Upper lobe of left lung (tissue), 6 donors: ENCODE data around the gene PPP1R9B. TPM values are rescaled to one million over a fixed set of nuclear protein-coding genes. Genes with fewer than 3 reads are reported as not detected.

Experiments
- ATAC-seq, 2 donors: fragments of 200-7000 bp; cut with Tn5 transposase; one replicate each; pipeline ENCODE4 v1.9.1; 2022; ENCODE audit warnings: mild to moderate bottlenecking in 2 of 2, moderate library complexity in 2 of 2; ENCODE audit not compliant: low FRiP score in 2 of 2
- DNase-seq, 2 donors: peaks; one replicate each; pipeline ENCODE4 v3.0.0-alpha.2; 2019 to 2020
- H3K27ac ChIP-seq, 4 donors: fragments of 200-600 bp; sonication (generic); one replicate each; pipeline ENCODE4 v1.5.1; 2016 to 2019
- H3K27me3 ChIP-seq, 4 donors: fragments of 200-600 bp; sonication (generic); one replicate each; pipeline ENCODE4 v1.5.1; 2017 to 2019
- H3K36me3 ChIP-seq, 4 donors: fragments of 200-600 bp; sonication (generic); one replicate each; pipeline ENCODE4 v1.5.1; 2016 to 2019
- H3K4me1 ChIP-seq, 4 donors: fragments of 200-600 bp; sonication (generic); one replicate each; pipeline ENCODE4 v1.5.1; 2018 to 2019
- H3K4me3 ChIP-seq, 4 donors: fragments of 200-600 bp; sonication (generic); one replicate each; pipeline ENCODE4 v1.5.1; 2017 to 2019; ENCODE audit warnings: mild to moderate bottlenecking in 2 of 4, moderate library complexity in 1 of 4
- H3K9me3 ChIP-seq, 4 donors: fragments of 200-600 bp; sonication (generic); one replicate each; pipeline ENCODE4 v1.5.1; 2018 to 2019
- EP300 ChIP-seq, 4 donors: sonication (generic); formaldehyde crosslinking; IDR thresholded peaks; one replicate each; pipeline ENCODE4 v1.5.1; 2017; ENCODE audit warnings: antibody characterized with exemption in 4 of 4, control low read depth in 2 of 4
- POLR2A ChIP-seq, 4 donors: fragments of 450-650 bp; IDR thresholded peaks; one replicate each; pipeline ENCODE4 v1.5.1; 2016 to 2017; ENCODE audit warnings: antibody characterized with exemption in 4 of 4, mild to moderate bottlenecking in 2 of 4
- POLR2AphosphoS5 ChIP-seq, 2 donors: sonication (generic); formaldehyde crosslinking; IDR thresholded peaks; one replicate each; pipeline ENCODE4 v1.5.1; 2017; ENCODE audit warnings: antibody characterized with exemption in 2 of 2
- WGBS, 2 donors: methylation state at CpG; one replicate each; pipeline ENCODE4 v1.1.5; 2017 to 2018; 5-methylcytosine and 5-hydroxymethylcytosine counted together
- total RNA-seq, 6 donors: library from RNA; depleted of rRNA in 4 of 6; stranded (reverse); fragments of >200 nt in 4 of 6; gene quantifications; one replicate each; pipeline versions ENCODE4 v1.1.0 to v1.2.1, GENCODE V29; 2016 to 2021
- TF ChIP-seq, protein P1 (sequence below), 6 experiments: fragments of 450-650 bp in 4 of 6; fragments of 200-600 bp in 2 of 6; sonication (generic) in 2 of 6; IDR thresholded peaks; one replicate each; pipeline ENCODE4 v1.5.1; 2016 to 2019; ENCODE audit warnings: antibody characterized with exemption in 6 of 6
- donor health status: DM: no; HTN: no; CAD: no; lungs with moderate emphysema.
- donor health status: DM: no; HTN: yes; CAD: no; lungs with severe emphysema.

PPP1R9B gene
- total RNA-seq, 6 donors from 2014 or later = 37.5 to 121 (median 74.7) TPM

DNA sequence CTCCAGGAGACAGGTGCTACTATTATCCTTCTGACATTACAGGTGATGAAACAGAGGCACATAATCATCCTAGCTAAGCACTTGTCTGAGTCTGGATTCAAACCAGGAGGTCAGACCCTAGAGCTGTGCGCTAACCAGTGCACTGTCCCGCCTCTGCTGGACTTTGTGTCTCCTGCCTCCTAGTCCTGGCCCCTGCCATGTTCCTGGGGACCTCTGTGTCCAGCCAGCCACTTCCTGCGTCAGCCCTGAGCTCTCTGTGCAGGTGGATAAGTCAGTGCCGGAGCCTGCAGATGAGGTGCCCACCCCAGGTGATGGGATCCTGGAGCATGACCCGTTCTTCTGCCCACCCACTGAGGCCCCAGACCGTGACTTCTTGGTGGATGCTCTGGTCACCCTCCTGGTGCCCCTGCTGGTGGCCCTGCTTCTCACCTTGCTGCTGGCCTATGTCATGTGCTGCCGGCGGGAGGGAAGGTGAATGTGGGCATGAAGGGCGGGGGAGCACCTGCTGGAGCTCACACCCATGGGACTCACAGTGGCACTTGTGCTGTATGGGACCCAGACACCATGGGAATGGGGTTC lies 19.5 kb upstream of the PPP1R9B start:
- peaks cover 0 to 11% (median 0%) of the 10 kb centered on the region in 4 donors for H3K4me1 ChIP-seq
- no peak overlapping the region for H3K27ac ChIP-seq
- 80 to 96% methylated on average over 1 to 9 of the region's 9 CpGs for WGBS, 2 donors
- H3K27me3 ChIP-seq = no peaks in the 10 kb centered on the region
- H3K9me3 ChIP-seq = no peaks in the 10 kb centered on the region
- DNase-seq = no peak
- TF ChIP-seq POLR2A (IDR thresholded peaks at IDR 0.05) = no peak
- TF ChIP-seq POLR2AphosphoS5 (IDR thresholded peaks at IDR 0.05) = no peak
- TF ChIP-seq, protein P1, sequence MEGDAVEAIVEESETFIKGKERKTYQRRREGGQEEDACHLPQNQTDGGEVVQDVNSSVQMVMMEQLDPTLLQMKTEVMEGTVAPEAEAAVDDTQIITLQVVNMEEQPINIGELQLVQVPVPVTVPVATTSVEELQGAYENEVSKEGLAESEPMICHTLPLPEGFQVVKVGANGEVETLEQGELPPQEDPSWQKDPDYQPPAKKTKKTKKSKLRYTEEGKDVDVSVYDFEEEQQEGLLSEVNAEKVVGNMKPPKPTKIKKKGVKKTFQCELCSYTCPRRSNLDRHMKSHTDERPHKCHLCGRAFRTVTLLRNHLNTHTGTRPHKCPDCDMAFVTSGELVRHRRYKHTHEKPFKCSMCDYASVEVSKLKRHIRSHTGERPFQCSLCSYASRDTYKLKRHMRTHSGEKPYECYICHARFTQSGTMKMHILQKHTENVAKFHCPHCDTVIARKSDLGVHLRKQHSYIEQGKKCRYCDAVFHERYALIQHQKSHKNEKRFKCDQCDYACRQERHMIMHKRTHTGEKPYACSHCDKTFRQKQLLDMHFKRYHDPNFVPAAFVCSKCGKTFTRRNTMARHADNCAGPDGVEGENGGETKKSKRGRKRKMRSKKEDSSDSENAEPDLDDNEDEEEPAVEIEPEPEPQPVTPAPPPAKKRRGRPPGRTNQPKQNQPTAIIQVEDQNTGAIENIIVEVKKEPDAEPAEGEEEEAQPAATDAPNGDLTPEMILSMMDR (IDR thresholded peaks at IDR 0.05) = no peak
- TF ChIP-seq EP300 (IDR thresholded peaks at IDR 0.05) = no peak
- H3K36me3 ChIP-seq = no peaks in the 10 kb centered on the region
- H3K4me3 ChIP-seq = no peak overlapping the region
- no peak for ATAC-seq

DNA sequence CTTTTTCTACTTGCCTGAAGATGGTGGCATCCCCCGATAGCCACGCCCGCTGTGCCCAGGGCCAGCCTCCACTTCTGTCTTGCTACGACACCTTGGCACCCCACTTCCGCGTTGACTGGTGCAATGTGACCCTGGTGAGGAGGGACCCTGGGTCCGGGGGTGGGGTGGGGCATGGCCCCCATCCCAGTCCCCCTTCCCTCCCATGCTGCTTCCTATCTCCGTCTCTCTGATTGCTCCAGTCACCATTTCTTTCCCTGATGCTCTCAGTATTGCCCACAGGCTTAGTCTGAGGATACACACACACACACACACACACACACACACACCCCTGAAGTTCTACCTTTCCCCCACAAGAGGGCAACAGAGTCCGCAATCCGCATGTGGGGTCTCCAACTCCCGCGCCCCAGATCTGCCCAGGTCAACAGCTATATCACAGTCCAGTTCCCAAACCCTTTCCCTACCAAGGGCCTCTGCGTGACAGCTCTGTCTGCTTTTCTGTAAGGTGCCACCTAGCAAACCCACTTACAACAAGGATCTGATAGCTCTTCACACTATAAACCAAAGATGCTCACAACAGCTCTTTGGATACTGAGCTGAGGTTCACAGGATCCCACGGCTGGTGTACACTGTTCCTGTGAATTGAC lies 18.8 kb upstream of the PPP1R9B start:
- Histone ChIP-seq H3K36me3 (no peaks in the 10 kb centered on the region), H3K27me3 (no peaks in the 10 kb centered on the region), H3K9me3 (no peaks in the 10 kb centered on the region), H3K27ac (no peak overlapping the region), H3K4me3 (no peak overlapping the region), H3K4me1 (peaks cover 0 to 11% (median 0%) of the 10 kb centered on the region in 4 donors)
- WGBS, 2 donors = 30 to 36% methylated on average over 14 of the region's 14 CpGs
- TF ChIP-seq EP300 (IDR thresholded peaks at IDR 0.05) = no peak
- TF ChIP-seq POLR2AphosphoS5 (IDR thresholded peaks at IDR 0.05) = no peak
- TF ChIP-seq, protein P1 (IDR thresholded peaks at IDR 0.05) = peak; percentile 48 to 90 (median 80)
- TF ChIP-seq POLR2A (IDR thresholded peaks at IDR 0.05) = no peak
- ATAC-seq (peak; percentile 71 to 79), DNase-seq (no peak)

GRCh38 chr17:50168319-50168718 lies 17.8 kb upstream of the PPP1R9B start:
- DNase-seq = no peak
- H3K36me3 ChIP-seq = no peaks in the 10 kb centered on the region
- no peak for TF ChIP-seq POLR2AphosphoS5 (IDR thresholded peaks at IDR 0.05)
- TF ChIP-seq EP300 (IDR thresholded peaks at IDR 0.05) = no peak
- H3K27me3 ChIP-seq = no peaks in the 10 kb centered on the region
- H3K4me3 ChIP-seq = no peak overlapping the region
- 78 to 88% methylated on average over 9 to 13 of the region's 13 CpGs for WGBS, 2 donors
- peaks cover 0 to 3% (median 0%) of the 10 kb centered on the region in 4 donors for H3K4me1 ChIP-seq
- H3K9me3 ChIP-seq = no peaks in the 10 kb centered on the region
- H3K27ac ChIP-seq = no peak overlapping the region
- ATAC-seq = no peak

GRCh38 chr17:50167371-50167770 lies 16.9 kb upstream of the PPP1R9B start:
- WGBS, 2 donors = 87 to 88% methylated on average over 17 to 19 of the region's 19 CpGs
- no peak for TF ChIP-seq POLR2AphosphoS5 (IDR thresholded peaks at IDR 0.05)
- TF ChIP-seq, protein P1 (IDR thresholded peaks at IDR 0.05) = no peak
- no peak for TF ChIP-seq EP300 (IDR thresholded peaks at IDR 0.05)
- no peak for TF ChIP-seq POLR2A (IDR thresholded peaks at IDR 0.05)
- peaks cover 0 to 3% (median 0%) of the 10 kb centered on the region in 4 donors for H3K4me1 ChIP-seq
- H3K4me3 ChIP-seq = no peak overlapping the region
- DNase-seq (no peak), ATAC-seq (no peak)
- no peaks in the 10 kb centered on the region for H3K36me3 ChIP-seq
- no peaks in the 10 kb centered on the region for H3K27me3 ChIP-seq
- no peak overlapping the region for H3K27ac ChIP-seq
- H3K9me3 ChIP-seq = no peaks in the 10 kb centered on the region

- no peak for ATAC-seq
- no peak for DNase-seq
- WGBS, 2 donors = 65 to 81% methylated on average over 6 to 7 of the region's 7 CpGs
- Histone ChIP-seq H3K27me3 (no peaks in the 10 kb centered on the region), H3K9me3 (no peaks in the 10 kb centered on the region), H3K36me3 (no peaks in the 10 kb centered on the region), H3K4me1 (peaks cover 3 to 8% (median 4%) of the 10 kb centered on the region in 4 donors), H3K4me3 (peak overlapping the region in 3 of 4 donors; percentile 10 to 36 (median 20)), H3K27ac (peak overlapping the region in 1 of 4 donors; percentile 74)
- TF ChIP-seq EP300 (IDR thresholded peaks at IDR 0.05) = no peak
- TF ChIP-seq POLR2AphosphoS5 (IDR thresholded peaks at IDR 0.05) = no peak
- TF ChIP-seq, protein P1 (IDR thresholded peaks at IDR 0.05) = no peak
- TF ChIP-seq POLR2A (IDR thresholded peaks at IDR 0.05) = no peak
Observed at GRCh38 chr17:50166518-50167181, 16.2 kb upstream of the PPP1R9B start.
